Sigmoid colon (tissue), 7 donors: Measurements from ENCODE around the gene PDE1C. TPM values are rescaled to one million over a fixed set of nuclear protein-coding genes. Genes with fewer than 3 reads are reported as not detected.

Source experiments
- DNase-seq: peaks from one replicate; pipeline ENCODE4 v3.0.0-alpha.2; 2019
- H3K27ac ChIP-seq, 4 donors: fragments of 200-600 bp; sonication (generic); one replicate each; pipeline ENCODE4 v1.5.1; 2016 to 2019; ENCODE audit warnings: mild to moderate bottlenecking in 1 of 4
- H3K27me3 ChIP-seq, 3 donors: fragments of 200-600 bp; sonication (generic); one replicate each; pipeline ENCODE4 v1.5.1; 2019; ENCODE audit warnings: mild to moderate bottlenecking in 1 of 3
- H3K36me3 ChIP-seq, 4 donors: fragments of 200-600 bp; sonication (generic); one replicate each; pipeline ENCODE4 v1.5.1; 2016 to 2019
- H3K4me1 ChIP-seq, 4 donors: fragments of 200-600 bp; sonication (generic); one replicate each; pipeline ENCODE4 v1.5.1; 2017 to 2019
- H3K4me3 ChIP-seq, 4 donors: fragments of 200-600 bp; sonication (generic); one replicate each; pipeline ENCODE4 v1.5.1; 2017 to 2019; ENCODE audit warnings: mild to moderate bottlenecking in 2 of 4, moderate library complexity in 1 of 4
- H3K9me3 ChIP-seq, 4 donors: fragments of 200-600 bp in 3 of 4; sonication (generic) in 3 of 4; one replicate each; pipeline versions ENCODE4 v1.5.1 to v1.6.1; 2013 to 2019
- EP300 ChIP-seq, 4 donors: sonication (generic); formaldehyde crosslinking; IDR thresholded peaks; one replicate each; pipeline ENCODE4 v1.6.1; 2017; ENCODE audit warnings: antibody characterized with exemption in 4 of 4
- POLR2A ChIP-seq, 2 donors: fragments of 450-650 bp; IDR thresholded peaks; one replicate each; pipeline ENCODE4 v1.6.1; 2016; ENCODE audit warnings: antibody characterized with exemption in 2 of 2, mild to moderate bottlenecking in 2 of 2, moderate library complexity in 2 of 2
- POLR2AphosphoS5 ChIP-seq, 4 donors: sonication (generic); formaldehyde crosslinking; IDR thresholded peaks; one replicate each; pipeline ENCODE4 v1.6.1; 2017; ENCODE audit warnings: antibody characterized with exemption in 4 of 4
- WGBS, 2 donors: extraction: QIAGEN DNeasy Blood & Tissue Kit; methylation state at CpG; one replicate each; pipeline ENCODE4 v1.1.7; 2013; 5-methylcytosine and 5-hydroxymethylcytosine counted together
- intact Hi-C: fragments of 100-400 bp; cut with DNase I; formaldehyde crosslinking; loops from one replicate; pipeline ENCODE4 v1.15.1; 2023
- polyA plus RNA-seq, 3 donors: library from polyadenylated mRNA; stranded (reverse); fragments of 200-250 nt; gene quantifications; one replicate each; pipeline ENCODE4 v1.2.3, GENCODE V29; 2013
- total RNA-seq, 4 donors: library from RNA; depleted of rRNA; stranded (reverse); fragments of >200 nt; gene quantifications; one replicate each; pipeline ENCODE4 v1.1.0, GENCODE V29; 2016
- TF ChIP-seq, protein P1 (sequence below), 4 experiments: fragments of 450-650 bp in 3 of 4; fragments of 200-600 bp in 1 of 4; IDR thresholded peaks; one replicate each; pipeline ENCODE4 v1.5.1; 2016 to 2019; ENCODE audit warnings: antibody characterized with exemption in 4 of 4, mild to moderate bottlenecking in 3 of 4, moderate library complexity in 2 of 4
- donor health status: healthy with polysubstance abuse.
- donor health status: Bipolar disorder and iron deficiency.
- donor health status: healthy.

The PDE1C gene
- total and polyA plus RNA-seq, 7 donors, result under 0.01 to 19.4 (median 5.9) TPM

DNA sequence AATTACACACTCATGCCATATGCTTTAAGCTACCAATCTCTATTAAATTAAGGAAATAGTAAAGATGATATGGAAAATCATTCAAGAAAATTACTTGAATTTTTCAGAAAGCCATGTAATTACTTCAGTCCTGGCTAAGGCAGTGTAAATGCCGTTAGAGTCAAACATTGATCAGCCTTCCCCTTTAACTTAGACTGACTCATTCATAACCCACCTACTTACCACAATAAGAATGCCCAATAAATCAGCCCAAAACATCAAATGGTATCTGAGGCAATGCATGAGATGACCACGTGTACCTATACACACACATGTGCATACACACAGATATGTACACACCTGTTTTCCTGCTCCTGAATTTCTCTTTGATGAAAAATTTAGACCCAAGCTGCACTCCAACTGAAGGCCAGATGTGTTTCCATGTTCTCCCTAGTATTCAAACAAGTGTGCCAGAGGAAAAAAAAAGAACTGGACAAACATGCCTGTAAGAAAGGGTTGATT, 30.2 kb upstream of the PDE1C start:
- WGBS, 2 donors, result 86 to 92% methylated on average over 2 of the region's 2 CpGs
- intact Hi-C loops, result no loop called here

DNA sequence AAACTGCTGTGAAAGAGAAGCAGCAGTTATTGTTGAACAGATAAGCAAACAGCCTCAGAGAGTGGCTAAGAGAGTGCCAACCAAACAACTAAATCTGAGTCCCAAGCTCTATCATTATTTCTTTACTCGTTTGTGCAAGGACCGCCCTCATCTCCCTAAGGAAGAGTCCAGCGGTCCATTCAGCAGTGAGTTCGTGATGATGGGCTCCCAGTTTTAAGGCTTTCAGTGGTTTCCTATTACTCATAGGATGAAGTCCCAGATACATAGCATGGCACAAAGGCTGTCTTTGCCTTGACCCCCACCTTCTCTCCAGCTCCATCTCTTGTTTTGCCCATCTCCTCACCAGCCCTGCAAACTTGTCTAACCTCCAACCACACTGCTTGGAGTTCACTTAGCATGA, 24.3 kb upstream of the PDE1C start:
- Histone ChIP-seq H3K4me3 (no peak overlapping the region), H3K27ac (no peak overlapping the region), H3K27me3 (no peaks in the 10 kb centered on the region), H3K4me1 (peaks cover 0 to 12% (median 9%) of the 10 kb centered on the region in 4 donors), H3K9me3 (no peaks in the 10 kb centered on the region), H3K36me3 (no peaks in the 10 kb centered on the region)
- WGBS, 2 donors, result 87 to 91% methylated on average over 4 of the region's 4 CpGs
- TF ChIP-seq POLR2A (IDR thresholded peaks at IDR 0.05) (no peak), POLR2AphosphoS5 (IDR thresholded peaks at IDR 0.05) (no peak), EP300 (IDR thresholded peaks at IDR 0.05) (no peak)
- TF ChIP-seq, protein P1, sequence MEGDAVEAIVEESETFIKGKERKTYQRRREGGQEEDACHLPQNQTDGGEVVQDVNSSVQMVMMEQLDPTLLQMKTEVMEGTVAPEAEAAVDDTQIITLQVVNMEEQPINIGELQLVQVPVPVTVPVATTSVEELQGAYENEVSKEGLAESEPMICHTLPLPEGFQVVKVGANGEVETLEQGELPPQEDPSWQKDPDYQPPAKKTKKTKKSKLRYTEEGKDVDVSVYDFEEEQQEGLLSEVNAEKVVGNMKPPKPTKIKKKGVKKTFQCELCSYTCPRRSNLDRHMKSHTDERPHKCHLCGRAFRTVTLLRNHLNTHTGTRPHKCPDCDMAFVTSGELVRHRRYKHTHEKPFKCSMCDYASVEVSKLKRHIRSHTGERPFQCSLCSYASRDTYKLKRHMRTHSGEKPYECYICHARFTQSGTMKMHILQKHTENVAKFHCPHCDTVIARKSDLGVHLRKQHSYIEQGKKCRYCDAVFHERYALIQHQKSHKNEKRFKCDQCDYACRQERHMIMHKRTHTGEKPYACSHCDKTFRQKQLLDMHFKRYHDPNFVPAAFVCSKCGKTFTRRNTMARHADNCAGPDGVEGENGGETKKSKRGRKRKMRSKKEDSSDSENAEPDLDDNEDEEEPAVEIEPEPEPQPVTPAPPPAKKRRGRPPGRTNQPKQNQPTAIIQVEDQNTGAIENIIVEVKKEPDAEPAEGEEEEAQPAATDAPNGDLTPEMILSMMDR (IDR thresholded peaks at IDR 0.05), result no peak
- DNase-seq, result no peak
- intact Hi-C loops, result no loop called here

More for the DNA sequence above, 30.2 kb upstream of the PDE1C start:
- no peaks in the 10 kb centered on the region for H3K27me3 ChIP-seq
- TF ChIP-seq EP300 (IDR thresholded peaks at IDR 0.05) (no peak), POLR2A (IDR thresholded peaks at IDR 0.05) (no peak), POLR2AphosphoS5 (IDR thresholded peaks at IDR 0.05) (no peak)
- TF ChIP-seq, protein P1 (IDR thresholded peaks at IDR 0.05), result no peak
- H3K4me3 ChIP-seq, result no peak overlapping the region
- no peaks in the 10 kb centered on the region for H3K36me3 ChIP-seq
- no peak overlapping the region for H3K27ac ChIP-seq
- H3K4me1 ChIP-seq, result peaks cover 0 to 8% (median 7%) of the 10 kb centered on the region in 4 donors
- no peaks in the 10 kb centered on the region for H3K9me3 ChIP-seq
- no peak for DNase-seq

DNA sequence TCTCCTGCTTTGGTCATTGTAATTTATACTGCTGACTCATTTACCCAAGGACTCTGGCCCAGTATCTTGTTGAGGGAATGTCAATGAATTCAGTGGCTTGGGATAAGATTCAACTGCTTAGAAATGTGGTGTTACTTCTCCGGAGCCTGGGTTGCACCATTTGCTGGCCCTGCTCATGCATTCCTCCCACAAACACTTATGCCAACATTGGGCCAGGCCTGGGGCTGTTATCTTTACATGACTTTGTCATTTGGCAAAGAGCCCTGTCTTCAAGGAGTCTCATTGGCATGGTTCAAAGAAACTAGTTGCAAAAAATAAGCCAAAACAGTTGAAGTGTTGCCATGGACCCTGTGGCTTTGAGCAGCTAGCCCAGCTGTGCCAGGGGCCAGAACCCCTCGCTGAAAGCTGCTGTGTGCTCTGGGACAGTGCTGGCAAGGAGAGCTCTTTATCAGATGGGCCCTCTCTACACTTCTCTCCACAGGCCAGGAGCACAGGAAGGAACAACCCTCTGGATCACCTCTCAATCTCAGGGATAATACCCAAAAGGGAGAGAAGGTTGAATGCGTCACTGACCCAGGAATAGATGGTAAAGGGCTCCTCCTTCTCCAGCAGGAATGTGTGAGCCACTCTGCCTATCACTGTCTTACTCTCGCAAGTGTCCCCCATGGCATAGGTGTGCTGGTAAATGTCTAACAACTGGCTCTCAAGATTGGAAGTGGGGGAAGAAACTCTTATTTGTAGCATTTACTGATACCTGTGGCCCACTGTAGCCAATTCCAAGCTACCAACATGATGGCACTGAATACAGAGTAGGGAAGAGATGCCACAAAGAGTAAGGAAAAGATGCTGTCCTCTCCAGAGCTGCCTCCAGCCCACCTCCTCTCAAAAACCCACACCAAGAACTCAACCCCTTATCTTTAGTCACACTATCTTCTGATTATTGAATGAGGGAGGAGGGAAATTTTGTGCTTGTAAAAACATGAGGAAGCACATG, 23.5 kb upstream of the PDE1C start:
- Histone ChIP-seq H3K9me3 (no peaks in the 10 kb centered on the region), H3K4me3 (no peak overlapping the region), H3K36me3 (no peaks in the 10 kb centered on the region), H3K27ac (no peak overlapping the region), H3K4me1 (peaks cover 0 to 12% (median 9%) of the 10 kb centered on the region in 4 donors), H3K27me3 (no peaks in the 10 kb centered on the region)
- whole genome bisulfite sequencing, 2 donors, result 37 to 44% methylated on average over 4 of the region's 4 CpGs
- TF ChIP-seq EP300 (IDR thresholded peaks at IDR 0.05), result no peak
- TF ChIP-seq POLR2A (IDR thresholded peaks at IDR 0.05), result no peak
- no peak for TF ChIP-seq POLR2AphosphoS5 (IDR thresholded peaks at IDR 0.05)
- TF ChIP-seq, protein P1 (IDR thresholded peaks at IDR 0.05), result no peak
- no peak for DNase-seq
- intact Hi-C loops, result no loop called here

DNA sequence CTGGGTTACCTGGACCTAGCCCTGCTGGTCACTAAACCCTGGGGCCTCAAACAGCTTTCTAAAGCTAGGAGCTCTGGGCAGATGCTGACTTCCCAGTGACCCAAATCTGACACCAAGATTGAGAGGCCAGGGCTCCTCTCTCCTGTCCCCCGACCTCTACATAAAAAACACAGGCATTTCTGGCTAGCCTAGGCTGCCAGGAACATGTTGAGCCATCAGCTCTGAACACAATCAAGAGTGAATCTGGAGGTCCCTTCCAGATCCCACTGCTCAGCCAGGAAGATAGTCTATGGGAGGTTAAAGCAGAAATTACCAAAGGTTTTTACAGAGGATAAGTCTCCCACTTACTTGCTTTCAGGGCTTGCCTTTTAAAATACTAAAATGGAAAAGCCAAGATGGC, 22.1 kb upstream of the PDE1C start:
- H3K27me3 ChIP-seq, result no peaks in the 10 kb centered on the region
- H3K4me1 ChIP-seq, result peaks cover 0 to 12% (median 9%) of the 10 kb centered on the region in 4 donors
- 57 to 66% methylated on average over 1 of the region's 1 CpG for WGBS, 2 donors
- no peaks in the 10 kb centered on the region for H3K36me3 ChIP-seq
- intact Hi-C loops, result no loop called here
- DNase-seq, result no peak
- H3K27ac ChIP-seq, result no peak overlapping the region
- H3K9me3 ChIP-seq, result no peaks in the 10 kb centered on the region
- TF ChIP-seq, protein P1 (IDR thresholded peaks at IDR 0.05), result no peak
- TF ChIP-seq POLR2A (IDR thresholded peaks at IDR 0.05) (no peak), EP300 (IDR thresholded peaks at IDR 0.05) (no peak), POLR2AphosphoS5 (IDR thresholded peaks at IDR 0.05) (no peak)
- no peak overlapping the region for H3K4me3 ChIP-seq
